AG09309 (cell line): Measurements from ENCODE around the gene TMEM131L.

Source experiments
- DNase-seq: peaks from one replicate; pipeline ENCODE4 v3.0.0-alpha.2; 2010; ENCODE audit warnings: low read depth
- H3K4me3 ChIP-seq: 2 replicates; pipeline ENCODE4 v1.5.1; 2011; ENCODE audit warnings: mild to moderate bottlenecking, low read depth, low read length, moderate library complexity; ENCODE audit not compliant: control insufficient read depth
- TF ChIP-seq, protein P1 (sequence below): IDR thresholded peaks from 2 replicates; pipeline ENCODE4 v1.5.1; 2011; ENCODE audit warnings: mild to moderate bottlenecking, low read depth, low read length, inconsistent platforms; ENCODE audit not compliant: insufficient read depth, control insufficient read depth; ENCODE audit errors: missing control alignments

The TMEM131L gene

DNA sequence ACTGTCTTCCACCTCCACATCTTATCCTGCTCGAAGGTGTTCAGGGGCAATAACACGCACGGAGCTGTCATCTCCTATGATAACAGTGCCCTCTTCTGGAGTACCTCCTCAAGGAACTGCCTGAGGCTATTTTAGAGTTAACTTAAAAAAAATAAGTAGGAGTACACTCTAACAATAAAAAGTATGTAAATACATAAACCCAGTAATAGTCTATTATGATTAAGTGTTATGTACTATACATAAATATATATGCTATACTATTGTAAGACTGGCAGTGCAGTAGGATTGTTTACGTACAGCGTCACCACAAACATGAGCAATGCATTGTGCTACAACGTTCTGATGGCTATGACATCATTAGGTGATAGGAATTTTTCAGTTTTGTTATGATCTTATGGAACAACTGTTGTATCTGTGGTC, 183.4 kb downstream of the TMEM131L start:
- DNase-seq = no peak
- TF ChIP-seq, protein P1, sequence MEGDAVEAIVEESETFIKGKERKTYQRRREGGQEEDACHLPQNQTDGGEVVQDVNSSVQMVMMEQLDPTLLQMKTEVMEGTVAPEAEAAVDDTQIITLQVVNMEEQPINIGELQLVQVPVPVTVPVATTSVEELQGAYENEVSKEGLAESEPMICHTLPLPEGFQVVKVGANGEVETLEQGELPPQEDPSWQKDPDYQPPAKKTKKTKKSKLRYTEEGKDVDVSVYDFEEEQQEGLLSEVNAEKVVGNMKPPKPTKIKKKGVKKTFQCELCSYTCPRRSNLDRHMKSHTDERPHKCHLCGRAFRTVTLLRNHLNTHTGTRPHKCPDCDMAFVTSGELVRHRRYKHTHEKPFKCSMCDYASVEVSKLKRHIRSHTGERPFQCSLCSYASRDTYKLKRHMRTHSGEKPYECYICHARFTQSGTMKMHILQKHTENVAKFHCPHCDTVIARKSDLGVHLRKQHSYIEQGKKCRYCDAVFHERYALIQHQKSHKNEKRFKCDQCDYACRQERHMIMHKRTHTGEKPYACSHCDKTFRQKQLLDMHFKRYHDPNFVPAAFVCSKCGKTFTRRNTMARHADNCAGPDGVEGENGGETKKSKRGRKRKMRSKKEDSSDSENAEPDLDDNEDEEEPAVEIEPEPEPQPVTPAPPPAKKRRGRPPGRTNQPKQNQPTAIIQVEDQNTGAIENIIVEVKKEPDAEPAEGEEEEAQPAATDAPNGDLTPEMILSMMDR = peak; percentile 29
- no peak overlapping the region for H3K4me3 ChIP-seq

- DNase-seq = no peak
- H3K4me3 ChIP-seq = no peak overlapping the region
- TF ChIP-seq, protein P1 = no peak
Observed at GRCh38 chr4:153651116-153651515, 185.0 kb downstream of the TMEM131L start.

DNA sequence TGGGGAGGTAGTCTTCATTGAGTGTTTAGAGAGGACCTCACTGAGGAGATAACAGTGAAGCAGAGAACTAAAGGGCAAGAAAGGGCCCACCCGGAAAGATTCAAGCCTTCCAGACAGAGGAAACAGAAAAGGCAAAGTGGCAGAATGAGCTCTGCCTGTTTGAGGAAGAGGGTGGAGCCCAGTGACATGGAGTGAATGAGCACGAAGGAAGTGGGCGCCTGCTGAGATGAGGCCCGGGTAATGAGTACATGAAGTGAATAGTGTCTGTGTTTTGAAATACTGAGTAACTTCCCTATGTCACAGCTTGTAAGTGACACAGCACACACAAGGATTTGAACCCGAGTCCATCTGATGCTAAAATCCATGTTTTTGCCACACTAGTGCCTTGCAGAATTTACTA, 185.4 kb downstream of the TMEM131L start:
- TF ChIP-seq, protein P1 = no peak
- DNase-seq = no peak
- H3K4me3 ChIP-seq = no peak overlapping the region

GRCh38 chr4:153652051-153652784, 186.1 kb downstream of the TMEM131L start:
- H3K4me3 ChIP-seq = no peak overlapping the region
- no peak for DNase-seq
- TF ChIP-seq, protein P1 = no peak

GRCh38 chr4:153655002-153655541, 188.9 kb downstream of the TMEM131L start:
- no peak for DNase-seq
- TF ChIP-seq, protein P1 = no peak
- no peak overlapping the region for H3K4me3 ChIP-seq

DNA sequence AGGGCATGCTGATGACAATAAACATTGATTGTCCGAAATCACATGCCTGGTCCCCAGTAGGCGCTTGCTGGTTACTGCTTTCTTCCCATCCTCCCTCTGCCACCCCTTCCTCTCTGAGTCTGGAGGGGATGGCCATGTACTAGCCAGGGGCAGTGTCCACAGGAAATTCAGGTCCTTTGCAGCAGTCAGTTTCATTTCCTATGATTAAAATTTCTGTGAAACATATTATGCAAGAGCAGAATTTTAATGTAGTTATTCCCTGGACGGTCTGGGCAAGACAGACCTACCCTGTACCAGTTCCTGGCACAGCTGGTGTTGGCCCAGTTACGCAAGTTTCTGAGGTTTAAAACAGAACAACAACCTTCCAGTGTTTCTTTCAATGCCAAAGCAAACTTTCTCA, 189.8 kb downstream of the TMEM131L start:
- DNase-seq = no peak
- H3K4me3 ChIP-seq = no peak overlapping the region
- TF ChIP-seq, protein P1 = no peak
